Measurements from ENCODE around the gene PCBP3. TPM values are rescaled to one million over a fixed set of nuclear protein-coding genes. Genes with fewer than 3 reads are reported as not detected.

The PCBP3 gene
- total and polyA plus RNA-seq, 2 donors (not counting 3 experiments of a cell fraction or from before 2014, with no cell fraction given), result 0.06 to 1.1 TPM

- Histone ChIP-seq H3K79me2 (ENCODE audit: control insufficient read depth, insufficient read depth, low read length) (no peaks in the 10 kb centered on the region), H3K4me1 (ENCODE audit: control insufficient read depth, extremely low read depth, insufficient read depth, low read length) (no peaks in the 10 kb centered on the region), H3K9me1 (replicated peaks; ENCODE audit: control insufficient read depth, extremely low read depth, insufficient read depth, low read length) (no peaks in the 10 kb centered on the region), H3K27ac (ENCODE audit: insufficient read depth, low read depth, low read length) (no peak overlapping the region), H2AFZ (ENCODE audit: low read depth, low read length) (no peak overlapping the region), H3K9me3 (replicated peaks; ENCODE audit: control insufficient read depth, insufficient read depth, low read length) (no peaks in the 10 kb centered on the region), H3K4me2 (ENCODE audit: insufficient read depth, low read length) (no peak overlapping the region), H3K36me3 (ENCODE audit: control insufficient read depth in 2 of 2, extremely low read depth in 1 of 2, insufficient read depth in 2 of 2, low read length in 2 of 2) (no peaks in the 10 kb centered on the region), H3K4me3 (replicated peaks in 1 of 3; ENCODE audit: insufficient read depth in 1 of 3, low read depth in 1 of 3, low read length in 3 of 3) (no peak overlapping the region), H4K20me1 (replicated peaks; ENCODE audit: control insufficient read depth, extremely low read depth, insufficient read depth, low read length) (no peaks in the 10 kb centered on the region), H3K9ac (replicated peaks; ENCODE audit: extremely low read depth, insufficient read depth, low read length) (no peak overlapping the region), H3K27me3 (ENCODE audit: control insufficient read depth in 2 of 2, insufficient read depth in 2 of 2, low read length in 2 of 2) (no peaks in the 10 kb centered on the region)
- no TSS peak for BruUV-seq (replicated peaks)
- no peak for TF ChIP-seq POLR2AphosphoS5 (IDR thresholded peaks at IDR 0.05; ENCODE audit: insufficient read depth, low read depth, low read length)
- TF ChIP-seq JUN (IDR thresholded peaks at IDR 0.05; ENCODE audit: borderline replicate concordance, insufficient read depth, insufficient read length, low read depth), result no peak
- no peak for TF ChIP-seq POLR2A (IDR thresholded peaks at IDR 0.05; ENCODE audit: low read depth, low read length)
- no peak for TF ChIP-seq MAX (IDR thresholded peaks at IDR 0.05; ENCODE audit: insufficient read depth, insufficient read length)
- CTCF ChIA-PET, result no interaction called here
- intact Hi-C loops (cut with micrococcal nuclease) (no loop called here), dilution Hi-C loops (cut with MboI; ENCODE audit: extremely low pct_ligation_motif_present, low sequenced_read_pairs) (no loop called here)
- DNase-seq (ENCODE audit: low read depth, low spot score), result no peak
- POLR2A ChIA-PET, result no interaction called here
- FAIRE-seq, result no peak
These were observed 144.7 kb downstream of the PCBP3 start for GRCh38 chr21:45788198-45788597.

- TF ChIP-seq POLR2A (IDR thresholded peaks at IDR 0.05; ENCODE audit: low read depth, low read length) (no peak), GATA2 (IDR thresholded peaks at IDR 0.05; ENCODE audit: insufficient read depth, insufficient read length, low read depth, low read length) (no peak)
- no peak overlapping the region for H3K4me2 ChIP-seq (ENCODE audit: insufficient read depth, low read length)
- no peak overlapping the region for H3K27ac ChIP-seq (ENCODE audit: insufficient read depth, low read depth, low read length)
- intact Hi-C loops (cut with micrococcal nuclease) (no loop called here), dilution Hi-C loops (cut with MboI; ENCODE audit: extremely low pct_ligation_motif_present, low sequenced_read_pairs) (no loop called here)
- no peaks in the 10 kb centered on the region for H3K36me3 ChIP-seq (ENCODE audit: control insufficient read depth in 2 of 2, extremely low read depth in 1 of 2, insufficient read depth in 2 of 2, low read length in 2 of 2)
- ChIA-PET POLR2A (no interaction called here), CTCF (no interaction called here)
- no peaks in the 10 kb centered on the region for H3K9me3 ChIP-seq (replicated peaks; ENCODE audit: control insufficient read depth, insufficient read depth, low read length)
- FAIRE-seq, result no peak
- no peaks in the 10 kb centered on the region for H3K79me2 ChIP-seq (ENCODE audit: control insufficient read depth, insufficient read depth, low read length)
- no peak overlapping the region for H3K9ac ChIP-seq (replicated peaks; ENCODE audit: extremely low read depth, insufficient read depth, low read length)
- H3K9me1 ChIP-seq (replicated peaks; ENCODE audit: control insufficient read depth, extremely low read depth, insufficient read depth, low read length), result no peaks in the 10 kb centered on the region
- H4K20me1 ChIP-seq (replicated peaks; ENCODE audit: control insufficient read depth, extremely low read depth, insufficient read depth, low read length), result no peaks in the 10 kb centered on the region
- no peak overlapping the region for H2AFZ ChIP-seq (ENCODE audit: low read depth, low read length)
- no TSS peak for BruUV-seq (replicated peaks)
- DNase-seq (ENCODE audit: low read depth, low spot score), result no peak
- no peaks in the 10 kb centered on the region for H3K27me3 ChIP-seq (ENCODE audit: control insufficient read depth in 2 of 2, insufficient read depth in 2 of 2, low read length in 2 of 2)
- no peaks in the 10 kb centered on the region for H3K4me1 ChIP-seq (ENCODE audit: control insufficient read depth, extremely low read depth, insufficient read depth, low read length)
- H3K4me3 ChIP-seq (replicated peaks in 1 of 3; ENCODE audit: insufficient read depth in 1 of 3, low read depth in 1 of 3, low read length in 3 of 3), result no peak overlapping the region
These were observed 145.3 kb downstream of the PCBP3 start for GRCh38 chr21:45788637-45789506.

Measured in endothelial cell of umbilical vein (primary cell).